NCI-H226 (cell line): ENCODE data around the gene RREB1.

Experiments used
- DNase-seq: peaks from one replicate; pipeline ENCODE4 v3.0.0-alpha.2; 2015

RREB1 gene

DNA sequence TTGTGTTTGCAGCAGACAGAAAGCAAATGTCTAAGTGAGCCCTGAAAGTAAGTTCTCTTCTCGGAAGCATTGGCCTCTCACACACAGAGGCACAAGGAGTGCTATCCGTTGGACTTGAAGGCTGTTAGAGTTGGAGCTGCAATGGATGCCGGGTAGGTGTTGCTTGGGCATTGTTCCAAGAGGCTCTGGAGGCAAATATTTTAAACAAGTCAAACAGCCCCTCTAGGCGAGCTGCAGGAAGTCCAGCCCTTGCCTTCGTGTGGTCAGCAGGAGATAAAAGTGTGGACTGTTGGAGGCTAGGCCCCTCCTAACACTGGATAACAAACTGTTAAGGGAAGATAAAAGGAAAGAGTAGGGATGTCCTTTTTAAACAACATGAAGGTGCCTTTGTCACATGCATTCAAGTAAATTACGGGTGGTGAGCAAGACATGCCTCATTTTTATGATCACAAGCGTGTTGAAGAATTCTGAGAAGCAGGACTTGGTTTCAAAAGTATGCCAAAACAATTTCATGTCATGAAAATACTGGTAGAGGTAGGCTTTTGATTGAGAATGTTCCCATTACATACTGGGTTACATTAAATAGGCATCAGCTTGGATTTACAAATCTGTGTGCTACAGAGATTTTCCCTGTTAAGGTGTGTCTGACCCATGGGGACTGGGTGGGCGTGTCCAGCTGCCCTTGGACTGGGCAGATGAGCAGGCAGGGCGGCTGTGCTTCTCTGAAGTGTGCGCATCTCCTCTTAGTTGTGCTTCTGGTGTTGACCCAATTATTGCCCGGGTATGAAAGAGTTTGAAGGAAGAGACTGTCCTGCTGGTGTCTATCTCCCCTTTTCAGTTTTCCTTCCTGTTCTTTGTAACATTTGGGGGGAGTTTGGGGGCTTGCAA lies 57.5 kb downstream of the RREB1 start:
- DNase-seq = peak; percentile 54

DNA sequence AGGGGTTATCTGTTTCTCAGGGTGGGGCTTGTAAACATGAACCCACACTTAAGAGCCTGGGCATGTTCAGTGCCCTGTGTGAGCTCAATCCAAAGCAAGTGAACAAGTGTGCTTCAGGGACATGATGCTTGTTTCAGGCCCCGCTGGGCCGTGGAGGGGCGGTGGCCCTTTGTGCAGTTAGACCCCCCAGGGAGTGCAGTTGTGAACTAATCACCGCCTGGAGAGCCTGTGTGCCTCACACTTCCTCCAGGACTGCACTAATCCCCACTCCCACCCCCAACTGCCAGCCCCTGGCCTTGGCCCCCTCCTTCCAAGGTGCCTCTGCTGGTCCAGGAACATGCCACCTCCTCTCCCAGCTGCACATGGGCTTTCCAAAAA lies 58.1 kb downstream of the RREB1 start:
- no peak for DNase-seq

DNA sequence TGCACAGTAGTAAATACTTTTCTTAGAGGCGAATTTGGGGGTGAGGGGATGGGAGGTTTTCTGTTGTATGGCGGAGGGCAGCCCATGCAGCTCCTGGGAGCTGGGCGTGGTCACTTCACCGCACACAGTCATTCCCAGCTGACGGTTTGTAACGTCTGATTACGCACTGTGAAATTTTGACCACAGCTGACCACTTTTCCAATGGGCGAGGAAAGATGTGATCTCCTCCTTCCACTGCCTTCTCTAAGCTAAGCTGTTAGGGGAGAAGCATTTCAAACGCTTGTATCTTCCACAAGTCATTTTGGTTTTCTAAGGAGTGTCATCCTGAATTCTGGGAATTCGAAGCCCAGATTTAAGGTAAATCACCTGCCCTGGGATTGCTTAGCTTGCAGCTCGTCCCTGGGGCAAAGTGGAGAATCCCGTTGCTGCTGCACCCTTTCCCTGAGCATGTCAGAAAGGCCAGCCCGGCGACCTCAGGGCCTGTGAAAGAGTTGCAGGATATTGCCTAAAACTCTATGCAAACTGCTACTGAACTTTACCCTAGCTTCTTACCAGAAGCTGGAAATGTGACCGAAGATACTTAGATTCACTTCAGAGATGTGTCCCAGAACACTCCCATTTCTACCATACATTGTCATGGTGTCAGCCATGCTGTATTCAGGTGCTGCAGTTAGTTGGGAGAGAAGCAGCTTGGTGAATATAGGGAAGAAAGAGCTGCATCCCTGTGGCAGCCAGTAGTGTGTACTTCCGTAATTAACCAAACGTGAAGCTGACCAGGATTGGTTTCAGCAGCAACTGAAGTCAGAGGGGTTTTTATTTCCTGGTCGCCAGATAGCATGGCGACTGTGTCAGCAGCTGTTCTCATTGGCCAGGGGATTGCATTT lies 58.9 kb downstream of the RREB1 start:
- no peak for DNase-seq

DNA sequence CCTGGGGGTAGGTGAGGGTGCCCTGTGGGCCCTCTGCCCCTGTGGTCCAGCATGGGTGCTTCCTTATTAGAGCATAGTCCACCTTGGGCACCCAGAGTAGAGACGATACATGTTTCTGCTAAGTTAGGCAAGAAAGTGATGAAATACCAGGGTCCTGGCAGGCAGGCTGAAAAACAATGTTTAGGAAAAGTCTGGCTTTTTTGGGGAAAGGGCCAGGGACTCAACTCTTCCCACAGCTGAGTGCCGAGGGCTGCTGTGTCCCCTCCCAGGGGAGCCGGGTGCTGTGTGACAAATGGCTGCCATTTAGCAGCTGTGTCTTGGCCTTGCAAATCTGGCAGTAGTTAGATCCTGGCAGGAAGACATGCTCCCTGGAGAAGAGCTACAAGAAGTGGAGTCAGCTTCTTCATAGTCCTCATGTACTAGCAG lies 61.5 kb downstream of the RREB1 start:
- no peak for DNase-seq

DNA sequence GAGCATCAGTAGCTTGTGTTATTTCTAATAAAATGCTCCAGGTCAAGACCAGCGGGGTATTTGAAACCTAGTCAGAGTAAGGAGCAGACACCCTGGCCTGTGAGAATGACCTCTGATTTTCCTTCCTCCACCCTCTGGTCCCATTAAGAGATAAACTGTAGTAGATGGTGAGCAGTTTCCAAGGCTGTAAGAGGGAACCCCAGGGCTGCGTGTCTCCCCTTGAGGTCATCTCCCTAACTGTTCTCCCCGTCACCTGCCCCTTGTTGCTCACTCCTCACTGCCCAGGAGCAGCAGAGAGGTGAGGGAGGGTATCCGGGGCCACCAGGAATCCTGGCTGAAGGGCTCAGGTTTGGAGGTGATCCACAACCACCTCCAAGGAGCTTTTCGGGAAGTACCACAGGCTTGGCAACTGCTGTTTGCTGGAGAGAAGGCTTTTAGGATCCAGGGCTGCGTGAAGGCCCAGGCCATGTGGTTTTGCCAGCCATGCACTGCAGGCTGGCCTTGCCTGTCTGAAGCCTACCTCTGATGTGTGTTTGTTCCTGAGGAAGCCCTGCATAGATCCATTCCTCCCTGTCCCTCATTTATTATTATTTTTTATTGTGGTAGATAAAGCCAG lies 62.5 kb downstream of the RREB1 start:
- no peak for DNase-seq

DNA sequence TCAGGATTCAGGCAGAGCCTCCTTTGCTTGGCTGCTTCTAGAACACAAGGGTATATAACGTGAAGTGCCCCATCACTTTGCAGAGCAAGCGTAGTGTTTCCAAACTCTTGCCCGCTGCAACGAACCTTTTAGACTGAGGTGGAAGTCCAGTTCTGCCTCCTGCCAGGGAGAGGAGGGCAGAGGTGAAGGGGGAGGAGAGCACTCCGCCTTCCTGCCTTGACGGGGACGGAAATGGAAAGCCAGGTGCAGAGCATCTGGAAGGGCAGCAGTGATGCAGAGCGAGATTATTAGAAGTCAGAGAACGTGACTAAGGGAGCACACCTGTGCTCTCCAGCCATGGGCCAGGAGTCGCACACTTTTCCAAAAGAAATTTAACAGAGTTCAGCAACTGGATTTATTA lies 63.4 kb downstream of the RREB1 start:
- no peak for DNase-seq

DNA sequence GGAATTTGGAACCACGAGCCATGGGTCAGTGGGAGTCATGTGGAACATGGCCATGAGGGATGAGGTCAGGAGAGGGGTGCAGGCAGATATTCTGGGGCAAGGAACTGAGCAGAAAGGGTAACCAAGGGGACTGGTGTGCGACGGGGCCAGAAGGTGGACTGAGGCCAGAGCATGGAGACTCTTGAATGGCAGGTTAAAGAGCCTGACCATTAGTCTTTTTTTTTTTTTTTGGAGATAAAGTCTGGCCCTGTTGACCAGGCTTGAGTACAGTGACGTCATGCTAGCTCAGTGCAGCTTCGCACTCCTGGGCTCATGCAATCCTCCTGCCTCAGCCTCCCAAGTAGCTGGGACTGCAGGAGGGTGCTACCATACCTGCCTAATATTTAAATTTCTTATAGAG lies 64.0 kb downstream of the RREB1 start:
- DNase-seq = no peak

DNA sequence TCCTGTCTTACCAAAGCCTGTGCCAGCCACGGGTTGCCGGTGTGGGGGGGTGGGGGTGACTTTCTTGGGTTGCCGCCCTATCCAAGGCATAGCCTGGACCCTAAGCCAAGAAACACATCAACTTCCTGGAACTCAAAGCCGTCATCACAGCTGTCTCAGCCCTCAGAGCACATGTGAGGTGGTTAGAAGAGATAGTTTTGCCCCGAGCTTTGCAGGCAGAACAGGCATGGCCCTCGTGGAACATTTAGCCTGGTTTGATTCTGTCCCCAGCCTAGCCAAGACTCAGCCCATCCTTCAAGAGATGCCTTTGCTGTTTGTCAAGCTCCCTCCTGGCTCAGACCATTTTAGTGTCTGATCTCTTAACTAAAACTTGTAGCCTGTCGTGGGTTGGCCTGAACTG lies 64.9 kb downstream of the RREB1 start:
- DNase-seq = no peak

DNA sequence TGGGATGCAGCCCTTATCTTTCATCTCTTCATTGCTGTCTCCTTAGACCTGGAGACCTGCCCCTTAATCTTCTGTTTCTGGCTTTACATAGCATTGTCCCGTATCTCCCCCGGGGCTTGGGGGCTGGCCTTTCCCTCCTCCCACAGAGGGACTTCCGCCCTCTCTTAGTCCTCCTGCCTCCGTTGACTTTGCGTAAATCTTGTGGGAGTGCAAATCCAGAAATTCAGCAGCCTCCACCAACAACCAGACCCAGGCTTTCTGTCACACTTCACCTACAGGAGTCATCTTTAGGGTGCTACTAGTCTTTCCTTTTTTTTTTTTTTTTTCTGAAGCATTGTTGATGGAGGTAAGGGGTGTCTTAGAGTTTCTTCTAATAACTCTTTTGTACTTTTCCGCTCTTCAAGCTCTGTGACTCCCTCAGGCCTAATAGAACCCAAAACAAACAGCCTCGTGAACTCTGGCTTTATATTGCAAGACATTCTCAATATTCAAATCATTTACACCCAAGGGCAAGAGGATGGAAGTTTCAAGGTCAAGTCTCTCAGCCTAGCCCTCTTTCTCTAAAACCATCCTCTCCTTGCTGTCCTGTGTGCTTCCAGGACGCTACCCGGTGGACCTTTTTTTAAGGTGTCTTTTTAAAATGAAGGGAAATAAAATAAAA lies 66.2 kb downstream of the RREB1 start:
- no peak for DNase-seq

DNA sequence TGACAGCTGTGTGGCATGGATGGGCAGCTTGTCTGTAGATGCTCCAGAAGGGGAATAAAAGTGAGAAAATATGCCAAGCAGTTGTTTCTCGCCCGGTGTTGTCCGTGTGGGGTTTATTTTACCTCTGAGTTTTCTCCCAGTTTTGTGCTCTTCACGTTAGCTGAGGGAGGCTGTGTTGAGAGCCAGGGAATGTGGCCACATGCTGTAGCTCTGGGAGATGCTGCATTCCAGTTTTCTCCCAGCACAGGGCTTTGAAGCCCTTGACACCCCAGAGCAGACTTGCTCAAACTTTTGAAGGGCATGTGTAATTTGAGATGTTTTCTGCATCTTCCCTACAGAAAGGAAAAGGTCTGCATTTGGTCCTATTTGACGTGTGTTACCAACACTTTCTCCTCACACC lies 67.7 kb downstream of the RREB1 start:
- DNase-seq = no peak

DNA sequence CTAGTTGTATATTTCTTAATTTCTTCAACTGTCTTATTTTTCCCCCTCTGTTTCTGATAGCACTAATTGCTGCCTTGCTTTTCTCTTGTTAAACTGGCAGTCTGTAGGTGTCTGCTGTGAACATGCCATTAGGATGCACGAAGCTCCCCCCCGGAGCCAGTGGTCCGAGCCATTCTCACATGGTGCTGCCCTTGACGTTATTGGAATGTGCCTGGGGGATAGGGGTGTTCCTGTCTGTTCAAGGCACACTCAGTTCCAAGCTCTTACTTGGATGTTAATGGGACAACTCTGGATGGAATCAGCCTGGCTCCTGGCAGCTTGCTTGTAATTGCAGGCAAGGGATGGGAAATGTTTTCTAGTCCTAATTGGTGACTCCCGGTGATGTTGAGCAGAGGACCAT lies 68.4 kb downstream of the RREB1 start:
- no peak for DNase-seq

DNA sequence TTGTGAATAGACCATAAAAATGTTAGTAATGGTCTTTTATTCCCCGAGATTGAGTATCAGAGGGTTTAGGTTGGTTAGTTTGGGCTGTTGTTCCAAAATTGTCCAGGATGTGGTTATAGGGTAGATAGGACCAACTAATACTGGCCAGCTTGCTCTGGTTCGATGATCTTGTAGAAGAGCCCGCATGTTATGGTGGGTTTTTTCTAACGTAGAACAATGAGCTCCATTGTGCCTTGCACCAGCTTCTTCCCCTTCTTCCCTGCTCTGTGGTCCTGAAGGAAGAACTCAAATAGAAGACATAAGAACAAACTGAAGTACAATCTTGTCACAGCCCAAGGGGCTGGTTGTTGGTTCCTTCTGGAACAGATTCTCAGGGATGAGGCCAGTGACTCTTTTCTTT lies 70.5 kb downstream of the RREB1 start:
- no peak for DNase-seq

DNA sequence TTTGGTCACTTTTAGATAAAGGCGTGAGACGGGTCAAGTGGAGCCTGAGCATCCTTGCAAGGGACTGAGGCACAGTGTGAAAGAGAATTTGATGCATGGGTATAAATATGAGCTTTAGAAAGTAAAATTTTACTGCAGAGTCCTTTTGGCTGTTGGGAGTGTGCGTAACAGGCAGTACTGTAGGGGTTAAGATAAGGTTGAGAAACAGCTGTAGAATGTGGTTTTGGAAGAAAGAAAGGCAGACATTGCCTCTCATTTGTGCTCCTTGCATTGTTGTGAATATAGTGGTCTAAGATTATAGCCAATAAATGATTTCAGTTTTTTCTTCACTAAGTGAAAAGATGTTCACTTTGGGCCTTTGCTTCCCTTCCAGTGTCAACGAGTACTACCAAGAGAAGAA lies 73.0 kb downstream of the RREB1 start:
- no peak for DNase-seq

DNA sequence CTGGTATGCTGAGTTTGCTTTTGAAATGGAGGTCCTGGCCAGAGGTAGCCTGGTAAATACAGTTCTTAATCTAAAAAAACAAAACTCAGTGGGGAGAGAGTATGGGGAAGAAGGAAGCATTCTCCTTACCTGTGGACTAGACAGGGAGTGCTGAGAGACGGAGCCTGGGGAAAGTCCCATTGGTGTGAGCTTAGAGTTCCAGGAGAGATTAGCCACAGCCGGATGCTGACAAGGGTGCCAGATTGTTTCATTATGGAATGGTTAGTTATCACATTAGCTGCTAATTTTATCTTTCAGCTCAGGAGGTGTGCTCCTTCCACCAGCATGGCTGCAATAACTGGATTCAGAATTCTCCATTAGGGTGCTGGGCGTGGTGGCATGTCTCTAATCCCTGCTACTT lies 75.9 kb downstream of the RREB1 start:
- no peak for DNase-seq

DNA sequence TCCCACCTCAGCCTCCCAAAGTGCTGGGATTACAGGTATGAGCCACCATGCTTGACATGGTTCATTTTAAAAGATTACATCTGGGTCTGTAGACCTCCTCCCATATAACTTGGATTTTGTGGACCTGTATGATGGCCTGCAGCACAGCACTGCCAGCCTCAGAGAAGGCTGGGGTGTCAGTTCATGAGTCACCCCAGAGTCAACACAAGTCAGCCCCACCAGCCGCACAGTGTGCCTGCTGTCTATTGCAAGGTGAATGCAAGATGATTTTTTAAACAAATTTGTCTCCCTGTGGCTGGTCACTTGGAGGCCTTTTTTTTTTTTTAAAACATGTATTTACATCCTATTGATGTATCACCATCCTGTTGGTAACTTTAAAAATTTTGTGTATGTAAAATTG lies 76.7 kb downstream of the RREB1 start:
- no peak for DNase-seq

DNA sequence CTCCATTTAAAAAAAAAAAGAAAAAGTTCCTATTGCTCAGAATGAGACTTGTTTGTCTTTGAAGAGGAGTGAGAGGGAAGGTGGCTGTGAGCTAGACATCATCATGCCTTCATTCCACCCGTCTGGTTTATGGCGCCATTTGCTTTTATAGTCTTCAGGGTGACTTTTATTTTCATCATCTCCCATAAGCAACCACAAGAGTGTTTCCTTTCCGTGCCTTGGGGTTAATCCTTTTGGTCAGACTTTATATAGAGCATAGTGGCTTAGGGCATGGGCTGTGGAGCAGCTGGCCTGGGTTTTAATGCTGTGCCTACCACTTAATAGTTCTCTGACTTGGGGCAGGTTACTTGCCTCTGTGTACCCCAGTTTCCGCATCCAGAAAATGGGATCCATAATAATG lies 77.8 kb downstream of the RREB1 start:
- no peak for DNase-seq

DNA sequence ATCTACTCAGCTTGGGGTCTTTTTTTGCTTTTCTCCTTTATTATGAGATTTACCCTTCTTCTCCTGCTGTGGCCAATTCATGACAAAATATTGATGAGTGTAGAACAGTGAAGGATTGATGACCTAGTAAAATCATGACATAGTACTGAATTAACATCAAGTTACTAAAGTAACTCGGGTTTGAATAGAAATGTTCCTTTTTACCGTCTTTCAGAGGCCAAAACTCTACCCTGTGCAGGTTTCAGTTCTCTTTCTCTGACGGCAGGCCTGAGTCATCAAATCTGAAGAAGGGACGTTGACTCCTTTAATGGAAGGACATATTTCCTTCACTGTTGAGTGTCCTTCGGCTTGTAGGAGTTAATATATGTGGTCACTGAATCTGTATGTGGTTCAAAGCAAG lies 80.7 kb downstream of the RREB1 start:
- DNase-seq = no peak

DNA sequence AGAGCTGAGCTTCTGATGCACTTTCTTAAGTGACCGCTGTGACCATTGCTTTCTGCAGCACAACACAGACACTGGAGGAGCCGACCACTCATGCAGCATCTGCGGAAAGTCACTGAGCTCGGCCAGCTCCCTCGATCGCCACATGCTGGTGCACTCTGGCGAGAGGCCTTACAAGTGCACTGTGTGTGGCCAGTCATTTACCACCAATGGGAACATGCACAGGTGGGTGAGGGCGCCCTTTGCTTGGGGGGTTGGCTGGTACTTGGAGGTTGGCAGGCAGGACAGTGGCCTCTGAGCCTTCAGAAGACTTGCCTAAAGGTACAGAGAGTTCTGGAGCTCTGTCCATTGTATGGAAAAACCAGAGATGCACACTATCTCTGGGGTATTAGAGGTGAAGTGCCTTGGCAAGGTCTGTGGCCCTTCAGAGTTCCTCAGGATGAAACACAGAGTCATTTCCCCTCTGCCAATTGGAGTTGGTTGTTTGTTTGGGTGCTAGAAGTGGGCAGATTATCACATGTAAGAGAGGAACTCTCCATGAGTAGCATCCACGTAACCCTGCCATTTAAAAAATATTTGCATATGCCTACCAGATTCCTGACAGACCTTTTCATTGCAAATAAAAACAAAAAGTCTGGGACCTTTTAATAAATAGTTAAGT lies 81.5 kb downstream of the RREB1 start:
- no peak for DNase-seq

DNA sequence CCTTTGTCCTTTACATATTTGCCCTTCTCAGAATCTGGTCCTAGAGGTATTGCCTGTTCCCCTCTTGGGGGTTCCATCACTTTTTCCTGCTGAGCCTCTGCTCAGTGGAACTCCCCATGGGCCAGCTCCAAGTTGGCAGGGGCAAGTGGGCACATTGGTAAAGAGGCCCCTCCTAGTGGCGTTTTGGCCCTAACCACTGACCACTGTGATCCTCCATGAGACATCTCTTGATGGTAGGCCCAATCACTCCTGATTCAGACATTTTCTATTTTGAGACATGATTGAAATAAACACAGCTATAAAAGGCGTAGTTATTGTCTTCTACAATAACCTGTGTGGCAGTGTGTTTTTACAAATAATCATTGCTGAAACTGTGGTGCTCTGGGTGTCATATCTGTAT lies 83.0 kb downstream of the RREB1 start:
- no peak for DNase-seq

DNA sequence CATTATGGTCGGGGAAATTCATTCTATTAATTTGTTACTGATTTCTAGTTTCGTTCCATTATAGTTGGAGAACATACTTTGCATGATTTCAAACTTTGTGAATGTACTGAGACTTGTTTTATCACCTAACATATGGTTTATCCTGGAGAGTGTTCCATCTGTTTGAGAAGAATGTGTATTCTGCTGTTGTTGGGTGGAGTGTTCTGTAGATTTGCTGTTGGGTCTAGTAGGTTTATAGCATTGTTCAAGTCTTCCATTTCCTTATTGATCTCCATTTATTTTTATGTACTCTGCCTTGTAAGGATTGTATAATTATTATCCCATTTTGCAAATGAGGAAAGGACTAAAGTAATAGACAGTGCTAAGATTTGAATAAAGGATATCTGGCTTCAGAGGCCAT lies 85.4 kb downstream of the RREB1 start:
- DNase-seq = no peak

DNA sequence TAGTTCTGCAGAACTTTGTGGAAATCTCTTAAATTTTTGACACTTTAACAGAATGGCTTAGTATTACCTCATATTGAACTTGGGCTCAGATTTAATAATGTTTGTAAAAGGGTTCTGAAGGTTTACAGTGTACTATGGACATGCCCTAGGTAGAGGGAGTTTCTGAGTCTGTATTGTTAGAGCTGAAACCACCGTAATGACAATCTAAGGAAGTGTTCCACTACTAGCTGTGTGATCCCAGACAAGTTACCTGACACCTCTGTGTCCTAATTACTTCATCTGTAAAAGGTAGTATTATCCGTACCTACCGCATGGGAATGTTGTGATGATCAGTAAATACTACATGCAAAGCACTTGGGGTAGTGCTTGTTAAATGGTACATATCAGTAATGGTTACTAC lies 86.9 kb downstream of the RREB1 start:
- no peak for DNase-seq

DNA sequence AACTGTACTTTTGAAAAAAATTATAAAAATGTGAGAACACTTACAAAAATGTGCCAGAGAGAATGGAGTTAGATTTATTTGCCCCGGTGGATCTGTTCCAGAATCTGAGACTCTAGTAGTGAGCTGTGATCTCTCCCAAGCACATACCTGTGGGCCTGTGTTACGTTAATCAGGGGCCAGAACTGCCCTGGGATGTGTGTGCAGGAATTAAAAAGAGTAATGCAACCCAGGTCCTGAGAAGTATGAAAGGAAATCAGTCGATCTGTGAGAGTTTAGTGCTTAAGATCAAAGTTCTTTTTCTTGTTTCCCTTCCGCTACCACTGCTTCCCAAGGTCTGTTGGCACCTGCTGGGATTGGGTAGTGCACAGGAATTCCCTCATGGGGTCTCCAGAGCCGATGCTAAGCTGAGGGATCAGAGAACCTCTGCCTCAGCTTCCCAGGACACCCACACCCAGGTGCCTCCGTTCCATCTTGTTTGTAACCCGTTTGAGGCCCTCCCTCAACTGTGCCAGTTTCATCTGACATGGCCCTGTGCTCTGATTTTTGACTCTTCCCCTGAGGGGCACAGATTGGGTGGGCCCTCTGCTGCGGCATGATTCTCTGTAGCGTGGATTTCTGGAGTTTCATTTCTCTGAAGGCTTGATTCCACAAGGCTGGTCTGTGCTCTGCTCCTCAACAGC lies 87.7 kb downstream of the RREB1 start:
- no peak for DNase-seq
